K562 (cell line): Measurements from ENCODE around the gene MOB4. TPM values are rescaled to one million over a fixed set of nuclear protein-coding genes. Genes with fewer than 3 reads are reported as not detected.

Experiments
- ARID4B ChIP-seq: sonication (generic); formaldehyde crosslinking; IDR thresholded peaks from 2 replicates; pipeline ENCODE4 v1.8.0; 2022; ENCODE audit warnings: mild to moderate bottlenecking, missing genetic modification reagents
- CHD2 ChIP-seq: IDR thresholded peaks from 2 replicates; pipeline ENCODE4 v1.6.1; 2011; ENCODE audit warnings: low read depth, low read length
- ELF1 ChIP-seq: fragments of 200-800 bp; sonication (Bioruptor generic); IDR thresholded peaks from 2 replicates; pipeline ENCODE4 v1.6.1; 2016; ENCODE audit warnings: missing genetic modification characterization, missing compliant biosample characterization
- ETV1 ChIP-seq: fragments of 450-650 bp; conservative IDR thresholded peaks from 2 replicates; pipeline ENCODE4 v1.6.1; 2016; ENCODE audit warnings: missing genetic modification characterization, control low read depth, low read depth, missing compliant biosample characterization
- IRF2 ChIP-seq: sonication (generic); formaldehyde crosslinking; IDR thresholded peaks from 2 replicates; pipeline ENCODE4 v1.8.1; 2022; ENCODE audit warnings: mild to moderate bottlenecking, missing genetic modification reagents
- NCOA1 ChIP-seq: fragments of 450-650 bp; IDR thresholded peaks from 2 replicates; pipeline ENCODE4 v1.6.1; 2016; ENCODE audit warnings: low read depth
- RAD51 ChIP-seq: fragments of 450-650 bp; IDR thresholded peaks from 2 replicates; pipeline ENCODE4 v1.7.1; 2016; ENCODE audit warnings: low read depth, mild to moderate bottlenecking, borderline replicate concordance
- SIN3B ChIP-seq: fragments of 450-650 bp; IDR thresholded peaks from 2 replicates; pipeline ENCODE4 v1.6.1; 2017; ENCODE audit warnings: low read depth, mild to moderate bottlenecking, moderate library complexity
- SLC30A9 ChIP-seq: fragments of 250-450 bp; sonication (Bioruptor Pico); IDR thresholded peaks from 2 replicates; pipeline ENCODE4 v1.8.0; 2022; ENCODE audit warnings: mild to moderate bottlenecking, moderate library complexity
- TCFL5 ChIP-seq: fragments of 250-450 bp; sonication (Bioruptor Pico); conservative IDR thresholded peaks from 2 replicates; pipeline ENCODE4 v1.6.1; 2021; ENCODE audit warnings: mild to moderate bottlenecking, moderate library complexity, matching md5 sums
- YY1 ChIP-seq, 3 experiments: IDR thresholded peaks; 2 replicates each; pipeline ENCODE4 v1.6.1; 2011; ENCODE audit warnings: low read length in 2 of 3, mild to moderate bottlenecking in 2 of 3, moderate library complexity in 2 of 3, borderline replicate concordance in 1 of 3, control low read depth in 1 of 3, low read depth in 1 of 3; ENCODE audit not compliant: insufficient read depth in 3 of 3, insufficient replicate concordance in 2 of 3, control insufficient read depth in 1 of 3, insufficient read length in 1 of 3; ENCODE audit errors: extremely low read depth in 1 of 3
- ZBTB40 ChIP-seq, 2 experiments: fragments of 450-650 bp in 1 of 2; sonication (generic) in 1 of 2; formaldehyde crosslinking in 1 of 2; IDR thresholded peaks; 2 replicates each; pipeline versions ENCODE4 v1.7.1 to v1.9.0; 2016 to 2022; ENCODE audit warnings: inconsistent platforms in 1 of 2, mild to moderate bottlenecking in 1 of 2, missing genetic modification reagents in 1 of 2
- polyA plus RNA-seq, 8 experiments: library from polyadenylated mRNA; depleted of rRNA in 4 of 8; stranded (reverse) in 5 of 8; unstranded in 3 of 8; fragments of >200 nt; fragmentation: Nextera tagmentation in 2 of 8; fragmentation: Illumina TruSeq in 1 of 8; extraction: Ambion mirVana in 2 of 8; extraction: Trizol in 1 of 8; gene quantifications; 2 replicates each; pipeline versions ENCODE4 v1.2.1 to v1.2.3, GENCODE V29; 2011 to 2014; ENCODE audit warnings: inconsistent platforms in 1 of 8, missing spikeins in 1 of 8
- total RNA-seq, 7 experiments: library from RNA; depleted of rRNA in 6 of 7; stranded (reverse); fragments of >200 nt in 6 of 7; fragmentation: Illumina TruSeq in 2 of 7; extraction: Trizol in 2 of 7; gene quantifications; 2 replicates each; pipeline versions ENCODE4 v1.2.1 to v1.2.3, GENCODE V29; 2011 to 2021; ENCODE audit warnings: low replicate concordance in 1 of 7

Gene MOB4
- total and polyA plus RNA-seq, 9 of the 15 experiments (the other 6 are each of a cell fraction or from before 2014, with no cell fraction given) = 13.5 to 30.8 (median 22.2) TPM

GRCh38 chr2:197499594-197500502 lies 16.0 kb upstream of the MOB4 start, which contains the start of the genes HSPD1 and HSPE1 (continued):
- peak; percentile 97 for TF ChIP-seq ARID4B (CRISPR knock-in tag)
- no peak for TF ChIP-seq IRF2 (CRISPR knock-in tag)
- TF ChIP-seq CHD2 = peak; percentile 62; the same call in 1 of the 2 replicates
- peak; percentile 88 for TF ChIP-seq ELF1 (tag)
- TF ChIP-seq YY1 (IDR thresholded peaks at IDR 0.05; ENCODE audit: borderline replicate concordance in 1 of 3, control insufficient read depth in 1 of 3, extremely low read depth in 1 of 3, insufficient read depth in 3 of 3, insufficient read length in 1 of 3, insufficient replicate concordance in 2 of 3, low read depth in 1 of 3, low read length in 2 of 3) = peak in 2 of 3 experiments; percentile 4 to 56
- no peak for TF ChIP-seq RAD51
- peak; percentile 88 for TF ChIP-seq ZBTB40 (IDR thresholded peaks at IDR 0.05)
- TF ChIP-seq ZBTB40 (CRISPR knock-in tag; IDR thresholded peaks at IDR 0.05) = no peak
- no peak for TF ChIP-seq SLC30A9 (CRISPR knock-in tag)
- TF ChIP-seq TCFL5 (CRISPR knock-in tag) = no peak
- peak; percentile 88 for TF ChIP-seq ETV1 (tag)
- TF ChIP-seq NCOA1 = peak; percentile 83
- TF ChIP-seq SIN3B = peak; percentile 43; the same call in 1 of the 2 replicates
